D721Med (cell line): ENCODE measurements around the gene BCDIN3D.
"Not testable (repeated sequence)": the region's sequence is repeated elsewhere in the genome, so short reads cannot be mapped to it uniquely, and the experiment has no call there.

ENCODE experiments used
- DNase-seq: peaks from one replicate; pipeline ENCODE4 v3.0.0; 2011; ENCODE audit warnings: low spot score; ENCODE audit not compliant: insufficient read length
- FAIRE-seq: peaks from 2 replicates; lab custom pipeline; 2011; peaks lifted over from hg19 to GRCh38; lab: Jason Lieb, UNC
- TF ChIP-seq, protein P1 (sequence below): IDR thresholded peaks from 2 replicates; pipeline ENCODE4 v1.5.1; 2012; ENCODE audit warnings: mild to moderate bottlenecking, control low read depth; ENCODE audit not compliant: insufficient read depth; ENCODE audit errors: missing control alignments

BCDIN3D gene

DNA sequence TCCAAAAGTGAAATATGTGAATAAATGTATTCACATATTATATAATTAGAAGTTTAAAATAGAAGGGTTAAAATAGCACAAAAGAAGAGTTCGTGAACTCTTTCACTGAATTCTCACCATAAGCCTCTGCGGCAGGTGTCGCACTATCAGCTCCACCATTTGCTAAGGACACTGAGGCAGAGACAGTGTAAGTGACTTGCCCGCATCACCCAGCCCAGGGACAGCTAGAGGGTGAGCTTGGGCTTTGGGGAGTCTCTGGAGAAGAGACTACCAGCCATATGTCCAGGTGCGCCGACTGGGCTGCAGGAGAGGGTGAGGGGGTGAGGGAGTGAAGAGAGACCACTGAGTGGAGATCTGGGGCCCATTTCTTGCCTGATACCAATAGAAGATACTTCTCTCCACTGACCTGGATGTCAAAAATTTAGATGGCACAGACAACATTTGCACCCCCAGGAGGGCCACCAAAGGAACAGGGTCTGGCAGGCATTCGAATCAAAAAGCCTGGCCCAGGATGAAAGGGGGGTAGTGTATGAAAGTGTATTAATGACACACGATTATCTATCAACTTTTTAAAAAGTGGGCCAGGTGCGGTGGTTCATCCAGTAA lies 32.3 kb upstream of the BCDIN3D start:
- no peak for DNase-seq
- TF ChIP-seq, protein P1, sequence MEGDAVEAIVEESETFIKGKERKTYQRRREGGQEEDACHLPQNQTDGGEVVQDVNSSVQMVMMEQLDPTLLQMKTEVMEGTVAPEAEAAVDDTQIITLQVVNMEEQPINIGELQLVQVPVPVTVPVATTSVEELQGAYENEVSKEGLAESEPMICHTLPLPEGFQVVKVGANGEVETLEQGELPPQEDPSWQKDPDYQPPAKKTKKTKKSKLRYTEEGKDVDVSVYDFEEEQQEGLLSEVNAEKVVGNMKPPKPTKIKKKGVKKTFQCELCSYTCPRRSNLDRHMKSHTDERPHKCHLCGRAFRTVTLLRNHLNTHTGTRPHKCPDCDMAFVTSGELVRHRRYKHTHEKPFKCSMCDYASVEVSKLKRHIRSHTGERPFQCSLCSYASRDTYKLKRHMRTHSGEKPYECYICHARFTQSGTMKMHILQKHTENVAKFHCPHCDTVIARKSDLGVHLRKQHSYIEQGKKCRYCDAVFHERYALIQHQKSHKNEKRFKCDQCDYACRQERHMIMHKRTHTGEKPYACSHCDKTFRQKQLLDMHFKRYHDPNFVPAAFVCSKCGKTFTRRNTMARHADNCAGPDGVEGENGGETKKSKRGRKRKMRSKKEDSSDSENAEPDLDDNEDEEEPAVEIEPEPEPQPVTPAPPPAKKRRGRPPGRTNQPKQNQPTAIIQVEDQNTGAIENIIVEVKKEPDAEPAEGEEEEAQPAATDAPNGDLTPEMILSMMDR = no peak
- FAIRE-seq = no peak

DNA sequence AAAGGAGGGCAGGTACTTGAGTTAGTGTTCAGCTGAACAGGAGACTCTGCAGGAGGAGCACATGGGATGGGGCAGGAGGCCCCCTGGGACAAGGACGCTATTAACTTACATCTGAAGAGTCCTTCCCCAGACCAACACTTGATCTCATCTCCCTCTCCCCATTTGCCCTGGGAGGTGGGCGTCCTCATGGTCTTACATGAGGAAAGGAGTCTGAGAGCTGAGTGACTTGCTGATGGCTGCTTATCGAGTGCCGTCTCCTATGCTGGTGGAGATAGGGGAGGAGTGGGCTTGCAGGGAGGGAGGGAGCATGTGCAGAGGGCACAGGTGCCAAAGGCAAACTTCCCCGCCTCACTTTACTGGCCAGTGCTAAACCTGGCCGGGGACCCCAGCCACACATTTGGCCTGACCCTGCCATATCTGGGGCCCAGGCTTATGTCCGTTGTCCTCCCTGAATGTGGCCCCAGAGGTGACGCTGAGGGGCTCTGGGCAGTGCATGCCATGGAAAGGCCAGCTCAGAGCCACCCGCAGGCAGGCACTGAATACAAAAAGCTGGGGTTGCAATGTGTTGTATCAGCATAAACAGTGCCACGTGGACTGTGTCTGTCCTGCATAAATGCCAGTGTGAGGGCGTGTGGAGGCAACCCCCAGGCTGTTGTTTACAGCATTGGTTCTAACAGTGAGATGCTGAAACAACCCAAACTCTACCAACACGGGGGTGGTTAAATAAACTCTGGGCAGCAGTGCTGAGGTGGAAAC lies 31.4 kb upstream of the BCDIN3D start:
- TF ChIP-seq, protein P1 = no peak
- DNase-seq (peak; percentile 6), FAIRE-seq (no peak)

DNA sequence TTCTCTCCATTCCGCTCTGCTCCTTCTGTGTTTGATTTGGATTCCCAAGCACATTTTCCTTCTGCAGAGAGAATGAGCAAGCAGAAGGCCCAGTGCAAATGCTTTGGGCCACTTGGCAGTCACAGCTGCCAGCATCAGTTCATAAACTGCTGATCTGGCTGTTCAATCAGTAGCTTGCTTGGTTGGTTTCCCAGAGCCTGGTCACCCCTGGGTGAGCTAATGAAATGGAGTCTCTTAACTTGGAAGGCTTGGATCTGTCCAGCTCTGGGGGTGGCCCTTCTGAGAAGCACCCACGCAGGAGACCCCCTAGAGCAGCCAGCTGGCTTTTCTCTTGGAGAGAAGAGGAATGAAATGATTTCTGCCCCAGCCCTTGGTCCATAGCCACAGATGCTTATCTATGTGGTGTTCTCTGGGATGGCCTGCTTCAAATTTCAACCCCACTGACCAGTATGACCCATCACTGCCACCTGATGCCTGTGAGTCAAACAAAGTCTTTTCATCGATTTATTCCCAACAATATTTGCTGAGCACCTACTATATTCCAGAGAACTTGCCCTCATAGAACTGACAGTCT lies 30.5 kb upstream of the BCDIN3D start:
- DNase-seq (no peak), FAIRE-seq (no peak)
- TF ChIP-seq, protein P1 = no peak

DNA sequence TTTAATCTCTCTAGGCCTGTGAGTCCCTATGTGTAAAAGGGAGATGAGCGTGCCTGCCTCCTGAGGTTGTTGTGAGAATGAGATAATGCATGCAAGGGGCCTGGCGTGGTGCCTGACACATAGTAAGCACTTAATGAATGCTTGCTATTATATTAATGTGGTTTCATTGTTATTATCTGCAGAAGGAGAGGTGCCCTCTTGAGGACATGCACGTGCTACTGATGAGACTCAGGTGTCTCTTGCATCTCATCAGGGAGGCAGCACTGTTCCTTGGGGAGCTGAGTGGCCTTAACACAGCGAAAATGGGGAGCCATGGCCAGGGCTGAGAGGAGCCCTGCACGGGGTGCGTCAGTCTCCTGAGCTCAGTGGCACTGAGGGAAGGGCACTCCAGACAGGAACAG lies 29.9 kb upstream of the BCDIN3D start:
- FAIRE-seq = no peak
- TF ChIP-seq, protein P1 = peak; percentile 8
- DNase-seq = no peak

DNA sequence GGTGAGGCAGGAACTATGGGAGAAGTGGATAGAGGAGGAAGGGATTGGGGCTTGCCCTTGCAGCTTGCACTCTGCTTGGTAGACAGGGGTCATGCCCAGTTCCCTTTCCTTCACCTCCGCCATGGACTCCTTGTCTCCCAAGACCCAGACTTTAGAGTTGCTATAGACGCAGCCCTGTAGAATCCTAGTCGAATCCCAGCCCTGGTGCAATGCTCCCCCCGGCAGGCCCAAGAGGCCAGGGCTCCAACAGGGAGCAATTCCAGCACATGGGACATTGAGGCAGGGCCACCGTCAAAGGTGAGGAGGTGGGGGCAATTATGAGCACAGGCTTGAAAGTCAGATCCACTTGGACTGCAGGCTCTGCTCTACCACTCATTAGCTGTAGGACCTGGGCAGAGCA lies 29.5 kb upstream of the BCDIN3D start:
- FAIRE-seq (no peak), DNase-seq (no peak)
- TF ChIP-seq, protein P1 = no peak

DNA sequence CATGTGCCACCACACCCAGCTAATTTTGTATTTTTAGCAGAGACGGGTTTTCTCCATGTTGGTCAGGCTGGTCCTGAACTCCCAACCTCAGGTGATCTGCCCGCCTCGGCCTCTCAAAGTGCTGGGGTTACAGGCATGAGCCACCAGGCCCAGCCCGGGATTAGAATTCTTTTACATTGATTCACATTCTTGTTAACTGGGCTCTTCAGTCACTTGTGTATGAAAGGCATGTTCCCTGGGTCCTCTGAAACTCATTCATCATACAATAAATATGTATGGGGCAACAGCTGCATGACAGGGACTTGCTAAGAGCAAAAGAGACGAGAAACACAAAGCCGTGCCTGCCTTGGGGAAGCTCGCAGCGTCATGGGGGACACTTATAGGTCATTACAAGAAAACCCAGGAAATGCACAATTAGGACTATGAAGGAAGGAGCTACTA lies 28.9 kb upstream of the BCDIN3D start:
- not testable (repeated sequence) for DNase-seq, FAIRE-seq

DNA sequence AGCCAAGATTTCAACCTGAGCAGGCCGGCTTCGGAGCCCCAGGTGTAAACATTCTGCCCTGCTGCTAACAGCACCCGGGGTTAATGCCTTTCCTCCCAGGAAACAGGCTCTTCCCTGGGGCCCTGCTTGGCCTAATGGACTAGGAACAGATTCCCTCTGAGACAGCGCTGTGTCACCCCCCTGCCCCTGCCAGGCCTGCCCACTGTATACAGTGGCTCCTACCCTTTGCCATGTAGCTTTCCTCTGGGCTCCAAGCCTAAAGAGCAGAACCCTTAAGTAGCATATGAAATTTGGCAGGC lies 28.3 kb upstream of the BCDIN3D start:
- no peak for DNase-seq
- FAIRE-seq = no peak
- TF ChIP-seq, protein P1 = no peak
